Right ventricle myocardium inferior (tissue), 1 donor: Measurements from ENCODE around the gene MAP1B. TPM values are rescaled to one million over a fixed set of nuclear protein-coding genes. Genes with fewer than 3 reads are reported as not detected.
A peak's percentile ranks its signal among the peaks of the same experiment; 100 is the strongest.
"Not testable (repeated sequence)": the region's sequence is repeated elsewhere in the genome, so short reads cannot be mapped to it uniquely, and the experiment has no call there.

Source experiments
- ATAC-seq: fragments of 200-7000 bp; cut with Tn5 transposase; one replicate; pipeline ENCODE4 v1.9.1; 2020; ENCODE audit warnings: mild to moderate bottlenecking, moderate library complexity
- DNase-seq: peaks from one replicate; pipeline ENCODE4 v3.0.0; 2021; ENCODE audit errors: missing footprints
- intact Hi-C: fragments of 100-400 bp; cut with DNase I; formaldehyde crosslinking; loops from one replicate; pipeline ENCODE4 v1.11.0; 2022
- long read RNA-seq: library from polyadenylated mRNA; unstranded; transcript quantifications from one replicate; pipeline ENCODE4 v2.0.0, GENCODE V29; 2021
- total RNA-seq: library from RNA; stranded (reverse); fragmentation: NEBNext Ultra II Directional; extraction: Animal tissue kit (Norgen Biotek cat#: 25700); gene quantifications from one replicate; pipeline ENCODE4 v1.2.1, GENCODE V29; 2021
- donor health status: DM: no; HTN: yes; CAD: no; lungs with severe emphysema.

MAP1B gene
- 59.9 TPM for total RNA-seq
- long read RNA-seq, partial matches to known transcripts, result 9 of 10 reads
- long read RNA-seq, other reads (novel, unspliced or antisense), result 1 of 10 reads

DNA sequence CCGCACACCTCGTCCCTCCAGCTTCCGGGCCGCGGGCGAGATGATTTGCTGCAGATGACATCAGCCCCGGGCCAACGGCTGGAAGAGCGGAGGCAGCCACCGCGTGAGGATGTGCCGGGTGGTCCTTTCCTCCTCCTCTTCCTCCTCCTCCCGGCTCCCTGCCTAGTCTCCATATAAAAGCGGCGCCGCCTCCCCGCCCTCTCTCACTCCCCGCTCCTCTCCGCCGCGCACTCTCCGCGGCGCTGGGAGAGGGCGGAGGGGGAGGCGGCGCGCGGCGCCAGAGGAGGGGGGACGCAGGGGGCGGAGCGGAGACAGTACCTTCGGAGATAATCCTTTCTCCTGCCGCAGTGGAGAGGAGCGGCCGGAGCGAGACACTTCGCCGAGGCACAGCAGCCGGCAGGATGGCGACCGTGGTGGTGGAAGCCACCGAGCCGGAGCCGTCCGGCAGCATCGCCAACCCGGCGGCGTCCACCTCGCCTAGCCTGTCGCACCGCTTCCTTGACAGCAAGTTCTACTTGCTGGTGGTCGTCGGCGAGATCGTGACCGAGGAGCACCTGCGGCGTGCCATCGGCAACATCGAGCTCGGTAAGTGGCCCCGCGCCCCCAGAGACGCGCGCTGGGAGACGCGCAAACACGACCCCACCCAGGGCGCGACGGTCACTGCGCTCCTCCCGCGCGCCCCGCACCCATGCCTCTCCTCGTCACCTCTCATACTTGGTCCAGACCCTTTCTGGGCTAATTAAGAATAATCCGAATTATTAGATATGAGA lies at the start of gene MAP1B:
Gene MAP1B, plus strand, starts transcription at position 345 of the 770 bp plus-strand sequence. Its CDS starts 57 bp downstream, at position 402.
- DNase-seq (peak; percentile 78), ATAC-seq (peak; percentile 75)
- intact Hi-C loops, result loop anchor here (5.0 kb wide), 3 partner anchors 135 to 325 kb away; no protein-coding TSS in a partner anchor

DNA sequence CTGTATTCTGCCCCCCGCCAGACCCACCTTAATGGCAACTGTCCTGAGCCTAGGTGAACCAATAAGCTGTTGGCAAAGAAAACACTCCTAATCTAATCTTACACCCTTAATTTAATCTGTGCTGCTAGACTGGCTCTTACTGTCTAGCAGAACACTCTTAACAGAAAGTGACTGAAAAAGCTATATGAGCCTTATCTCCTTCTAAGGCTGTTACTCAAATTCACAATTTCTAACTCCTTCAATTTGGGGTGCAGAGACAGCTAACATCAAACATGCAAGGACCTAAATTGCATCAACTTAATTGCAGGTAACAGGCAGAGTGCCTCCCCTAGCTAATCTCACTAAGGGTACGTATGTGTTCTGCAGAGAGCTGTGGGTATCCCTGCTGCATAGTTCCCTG lies 49.5 kb upstream of the MAP1B start:
- DNase-seq (no peak), ATAC-seq (no peak)
- intact Hi-C loops, result no loop called here

DNA sequence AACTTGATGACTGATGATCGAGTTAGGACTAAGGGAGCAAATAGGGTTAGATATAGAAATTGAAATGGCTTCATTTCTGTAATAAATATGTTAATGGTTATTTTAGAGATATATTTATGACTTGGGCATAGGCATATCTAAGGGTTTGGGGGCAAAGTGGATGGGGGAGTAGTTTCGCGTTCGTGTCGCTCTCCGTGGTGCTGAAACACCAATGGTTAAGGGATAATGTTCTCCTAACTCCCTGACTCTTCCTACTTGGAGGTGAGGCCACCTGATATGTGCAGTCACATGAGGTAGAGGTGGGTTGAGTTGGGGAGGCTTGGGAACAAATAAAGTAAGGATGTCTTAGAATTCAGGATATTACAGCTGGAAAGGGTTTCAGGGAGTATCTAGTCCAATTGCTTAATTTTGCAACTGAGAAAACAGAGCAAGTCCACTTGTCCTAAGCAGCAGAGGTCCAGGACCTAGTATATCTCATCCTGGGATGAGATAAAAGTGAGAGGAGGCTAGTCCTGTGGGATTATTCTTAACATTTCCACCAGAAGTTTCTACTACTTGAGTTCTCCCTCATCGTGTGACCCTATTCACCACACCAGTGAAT lies 44.0 kb upstream of the MAP1B start:
- DNase-seq (no peak), ATAC-seq (no peak)
- intact Hi-C loops, result no loop called here

DNA sequence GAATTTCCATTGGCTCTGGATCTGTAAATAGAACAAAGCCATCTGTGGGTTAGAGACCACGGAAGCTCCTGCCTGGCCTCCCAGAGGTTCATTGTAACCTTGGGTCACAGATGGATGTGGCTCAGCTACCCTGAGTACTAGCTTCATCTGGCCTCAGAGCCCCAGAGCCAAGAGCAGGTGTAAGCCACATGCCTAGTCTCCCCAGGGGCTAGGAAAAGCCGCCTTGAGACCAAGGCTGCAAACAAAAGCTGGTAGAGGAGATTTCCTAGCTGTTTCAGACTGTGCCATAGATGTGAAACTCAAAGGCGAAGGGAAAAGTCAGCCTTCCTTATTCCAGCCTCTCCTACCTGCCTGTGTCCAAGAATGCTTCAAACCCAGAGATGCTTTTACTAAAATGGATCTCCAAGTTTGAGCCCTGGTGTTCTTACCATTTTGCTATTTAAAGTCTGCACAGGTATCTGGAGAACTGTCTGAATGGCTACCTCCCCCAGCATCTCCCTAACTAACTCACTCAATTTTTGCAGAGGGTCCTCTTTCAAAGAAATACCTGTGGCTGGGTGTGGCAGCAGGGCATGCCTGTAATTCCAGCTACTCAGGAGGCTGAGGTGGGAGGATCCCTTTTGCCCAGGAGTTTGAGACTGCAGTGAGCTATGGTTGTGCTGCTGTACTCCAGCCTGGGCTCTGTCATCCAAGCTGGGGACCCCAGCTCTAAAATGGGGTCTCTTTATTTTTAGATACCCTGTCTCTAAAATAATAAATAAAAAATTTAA lies 42.3 kb upstream of the MAP1B start:
- no peak for DNase-seq
- no peak for ATAC-seq
- intact Hi-C loops, result no loop called here

DNA sequence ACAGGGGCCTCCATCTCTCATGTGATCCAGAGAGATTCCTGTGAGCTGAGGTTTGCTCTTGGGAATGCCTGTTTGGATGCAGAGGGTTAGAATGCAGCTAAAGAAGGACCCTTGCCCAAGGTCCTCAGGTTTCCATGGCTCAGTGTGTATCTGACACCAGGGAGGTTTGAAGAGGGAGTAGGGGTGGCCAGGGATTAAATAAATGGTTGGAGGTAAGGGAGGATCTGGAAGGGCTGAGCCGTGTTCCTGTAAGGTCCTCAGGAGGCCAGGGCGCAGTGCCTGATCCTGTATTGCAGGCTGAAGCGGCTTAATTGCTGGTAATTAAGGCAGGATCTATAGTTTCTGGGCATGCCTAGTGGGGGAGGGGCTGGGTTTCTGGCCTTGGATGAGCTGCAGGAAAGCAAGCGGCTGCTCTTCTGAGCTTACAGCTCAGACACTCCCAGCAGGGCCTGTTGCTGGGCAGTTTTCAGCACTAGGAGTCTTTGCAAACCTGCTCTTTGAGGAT lies 41.5 kb upstream of the MAP1B start:
- ATAC-seq (no peak), DNase-seq (no peak)
- intact Hi-C loops, result no loop called here

DNA sequence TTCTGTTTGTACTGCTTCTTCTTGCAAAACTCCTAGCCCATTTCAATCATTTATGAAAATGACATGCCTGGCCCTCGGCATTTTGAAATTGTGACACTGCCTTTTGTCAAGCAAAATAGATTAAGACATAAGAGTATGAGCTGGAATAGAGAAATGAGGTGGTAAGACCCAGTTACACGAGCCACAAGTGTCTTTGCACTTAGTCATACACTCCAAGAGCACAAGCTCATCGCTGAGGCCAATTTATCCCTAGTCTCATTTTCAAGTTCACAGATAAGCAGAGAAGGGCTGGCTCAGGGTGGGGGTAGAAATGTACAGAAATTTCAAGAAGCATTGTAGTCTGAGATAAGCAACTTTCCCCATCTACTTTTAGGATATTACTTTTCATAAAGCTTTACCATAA lies 40.6 kb upstream of the MAP1B start:
- DNase-seq (no peak), ATAC-seq (no peak)
- intact Hi-C loops, result no loop called here

DNA sequence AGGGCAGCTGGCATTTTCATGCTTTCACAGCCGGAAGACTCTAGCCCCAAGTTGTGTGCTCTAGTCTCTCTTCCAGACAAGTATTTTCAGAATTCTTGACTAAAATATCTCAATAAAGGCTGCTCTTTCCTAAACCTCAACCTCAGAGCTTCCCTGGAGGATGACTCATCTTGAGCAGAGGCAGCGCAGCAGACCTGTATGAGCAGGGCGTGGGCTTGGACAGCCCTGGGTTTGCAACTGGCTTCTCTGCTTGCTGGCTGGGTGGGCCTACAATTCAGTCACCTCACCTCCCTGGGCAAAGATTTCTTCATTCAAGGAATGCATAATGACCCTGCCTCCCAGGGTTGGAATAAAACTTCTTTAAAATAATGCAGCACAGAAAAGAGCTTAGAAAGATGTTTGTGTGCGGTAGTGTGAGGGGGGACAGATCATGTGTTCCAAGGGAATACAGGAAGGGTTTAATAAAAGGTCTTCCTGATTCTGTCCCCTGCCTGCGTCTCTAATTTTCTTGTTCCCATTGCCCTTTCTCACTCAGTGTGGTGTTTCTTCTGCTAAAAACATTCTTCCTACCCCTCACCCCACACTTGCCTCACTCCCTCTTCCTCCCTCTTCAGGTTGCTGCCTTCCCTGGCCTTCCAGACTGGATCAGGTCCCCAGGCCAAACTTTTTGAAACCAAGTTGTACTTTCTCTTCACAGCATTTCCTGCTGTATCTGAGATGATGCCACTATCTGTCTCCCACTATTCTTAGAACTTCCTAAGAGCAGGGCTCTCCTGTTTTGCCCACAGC lies 39.4 kb upstream of the MAP1B start:
- ATAC-seq, result no peak
- intact Hi-C loops, result no loop called here

DNA sequence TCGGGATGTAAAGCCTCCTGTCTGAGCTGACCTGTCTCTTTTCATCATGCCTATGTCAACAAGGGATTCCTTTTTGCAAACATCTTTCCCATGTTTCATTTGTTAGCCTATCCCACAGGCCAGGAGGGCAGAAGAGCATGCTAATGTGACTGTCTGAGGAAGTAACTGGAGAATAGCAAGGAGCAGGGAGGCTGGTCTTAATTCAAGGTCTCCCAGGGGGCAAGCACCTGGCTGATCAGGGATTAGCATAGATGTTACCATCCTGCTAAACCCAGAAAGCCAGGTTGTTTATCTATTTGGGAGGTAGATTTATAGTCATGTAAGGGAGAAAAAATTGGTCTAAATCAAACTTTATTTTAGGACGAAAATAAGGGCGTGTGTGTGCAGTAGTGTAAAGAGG lies 36.7 kb upstream of the MAP1B start:
- DNase-seq (no peak), ATAC-seq (no peak)
- intact Hi-C loops, result no loop called here

More for the DNA sequence above, 39.4 kb upstream of the MAP1B start:
- DNase-seq, result no peak

DNA sequence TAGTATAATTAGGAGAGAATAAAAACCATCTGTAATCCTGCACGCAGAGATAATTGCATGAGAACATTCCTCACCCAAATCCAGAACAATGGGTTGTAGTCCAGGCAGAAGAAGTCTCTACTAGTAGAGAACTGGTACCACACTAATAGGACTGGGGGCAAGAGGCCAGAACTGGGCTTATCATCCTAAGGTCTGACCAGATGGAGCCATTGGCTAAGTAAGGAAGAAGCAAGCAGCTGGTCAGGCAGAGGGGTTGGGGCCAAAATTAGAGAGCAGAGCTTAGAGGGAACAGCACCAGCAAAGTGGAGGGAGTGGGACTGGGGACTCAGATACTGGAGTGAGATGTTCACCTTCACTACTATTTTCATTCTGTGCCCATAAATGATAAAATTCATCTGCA lies 35.4 kb upstream of the MAP1B start:
- no peak for ATAC-seq
- intact Hi-C loops, result no loop called here
- DNase-seq, result no peak

DNA sequence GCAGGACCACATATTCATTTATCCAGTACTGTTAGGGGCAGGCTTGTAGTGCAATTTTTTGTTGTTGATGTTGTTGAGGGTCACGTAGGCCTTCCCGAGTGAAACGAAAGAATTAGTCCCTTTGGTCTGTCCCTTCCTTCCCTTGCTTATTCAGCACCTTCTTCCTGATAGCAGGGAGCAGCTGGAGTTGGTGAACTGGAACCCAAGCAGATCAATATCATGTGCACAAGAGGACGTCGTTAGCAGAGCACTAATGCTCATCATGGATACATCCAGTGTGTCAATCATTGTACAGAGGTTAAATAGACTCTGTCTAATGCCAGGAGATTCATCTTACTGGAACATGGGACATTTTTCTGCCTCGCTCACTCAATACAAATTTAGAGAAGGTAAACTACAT lies 33.0 kb upstream of the MAP1B start:
- ATAC-seq, result no peak
- intact Hi-C loops, result no loop called here
- no peak for DNase-seq

DNA sequence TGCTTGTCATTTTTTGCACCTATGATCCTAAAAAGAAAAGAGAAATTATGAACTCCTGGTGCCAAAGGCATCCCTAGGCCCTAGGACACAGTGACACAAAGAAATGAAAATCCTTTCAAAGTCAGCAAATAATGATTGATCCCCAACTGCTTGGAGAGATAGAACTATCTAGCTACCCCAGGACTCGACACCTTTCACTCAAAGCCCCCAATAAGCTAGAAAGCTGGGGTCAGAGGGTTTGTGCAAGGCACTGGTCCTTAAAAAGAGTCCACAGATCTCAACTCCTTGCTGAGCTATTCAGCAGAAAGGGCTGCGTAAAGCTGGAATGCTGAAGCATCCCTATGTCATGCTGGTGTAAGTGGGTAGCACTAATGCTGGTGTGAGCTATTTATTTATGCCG lies 31.8 kb upstream of the MAP1B start:
- ATAC-seq (no peak), DNase-seq (no peak)
- intact Hi-C loops, result no loop called here

DNA sequence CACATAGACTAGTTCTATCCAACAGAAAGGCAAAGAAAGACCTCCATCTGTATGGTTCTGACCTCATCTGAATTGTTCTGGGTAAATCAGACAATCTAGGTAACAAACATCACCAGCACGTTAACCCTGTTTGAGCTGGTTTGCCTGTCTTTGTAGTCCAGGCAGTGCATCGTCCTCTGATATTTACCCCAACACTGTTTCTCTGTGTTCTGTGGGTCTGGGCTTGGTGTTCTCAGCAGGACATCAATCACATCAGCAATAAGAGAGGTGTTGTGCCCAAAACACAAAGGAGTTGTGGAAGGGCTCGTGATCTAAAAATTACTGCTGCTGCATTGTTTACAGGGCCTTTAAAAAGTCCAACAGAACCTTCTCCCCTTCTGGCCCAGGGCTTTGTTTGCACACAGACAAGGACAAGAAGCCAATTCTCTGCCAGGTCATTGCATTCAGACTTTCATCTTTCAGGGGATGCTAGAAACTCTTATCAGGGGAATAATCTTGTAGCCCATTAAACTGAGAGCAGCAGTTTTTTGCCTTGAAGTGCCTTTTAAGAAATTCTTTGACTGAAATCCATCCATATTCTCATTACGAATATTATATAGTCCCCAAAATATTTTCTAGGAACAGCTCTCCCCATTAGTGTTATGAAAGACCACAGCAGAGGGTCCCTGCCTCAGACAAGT lies 30.5 kb upstream of the MAP1B start:
- ATAC-seq (no peak), DNase-seq (no peak)
- intact Hi-C loops, result no loop called here

DNA sequence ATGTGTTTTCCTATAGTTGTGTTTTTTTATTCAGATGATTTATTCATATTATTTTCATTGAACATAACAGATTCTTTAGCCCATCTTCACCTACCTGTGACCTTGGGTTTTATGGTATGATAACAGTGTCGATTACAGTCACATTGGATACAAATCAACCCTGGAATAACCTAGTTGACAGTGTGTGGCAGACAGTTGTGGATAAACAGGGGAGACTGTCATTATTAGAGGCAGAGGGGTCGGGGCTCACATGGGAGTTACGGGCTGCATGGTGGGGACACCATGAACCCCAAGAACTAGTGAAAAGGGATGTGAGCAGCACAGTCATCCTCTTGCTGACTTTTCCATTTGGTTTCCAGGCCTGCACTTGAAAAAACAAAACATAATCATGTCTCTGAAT lies 29.9 kb upstream of the MAP1B start:
- no peak for DNase-seq
- intact Hi-C loops, result no loop called here
- no peak for ATAC-seq

DNA sequence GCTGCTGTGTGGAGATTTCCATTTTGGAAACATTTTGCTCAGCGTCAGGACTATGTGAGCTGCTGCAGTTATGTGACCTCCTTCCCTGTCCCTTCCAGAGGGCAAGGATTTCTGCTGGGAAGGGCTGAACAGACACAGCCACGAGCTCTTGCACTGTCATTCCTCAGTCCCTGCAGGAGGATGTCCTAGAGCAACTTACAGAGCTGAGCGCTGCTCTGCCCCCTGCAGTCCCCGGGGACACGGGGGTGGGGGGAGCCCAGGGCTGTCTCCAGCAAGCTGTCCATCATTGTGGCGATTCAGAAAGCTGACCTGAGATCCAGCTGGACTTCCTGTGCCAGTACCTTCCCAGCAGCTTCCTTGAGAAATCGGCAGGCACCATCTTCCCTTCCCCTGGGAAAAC lies 28.0 kb upstream of the MAP1B start:
- DNase-seq (no peak), ATAC-seq (peak; percentile 69)
- intact Hi-C loops, result no loop called here

DNA sequence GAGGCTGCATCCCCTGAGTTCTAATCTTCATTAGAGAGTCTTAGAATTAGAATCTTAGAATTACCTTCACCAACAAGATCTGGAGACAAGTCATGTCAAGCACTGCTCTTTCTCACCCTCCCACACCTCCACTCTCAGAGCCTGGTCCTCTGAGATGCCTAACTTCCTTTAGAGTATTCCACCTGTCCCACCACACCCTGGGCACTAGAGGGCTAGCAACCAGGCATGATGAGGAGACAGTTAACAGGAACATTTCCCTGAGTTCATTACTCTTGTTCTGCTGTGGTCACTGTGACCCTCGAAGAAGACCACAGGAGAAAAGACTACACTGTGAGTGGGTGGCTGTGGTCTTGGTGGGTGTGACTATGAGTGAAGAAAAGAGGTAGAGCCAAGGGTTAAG lies 25.2 kb upstream of the MAP1B start:
- ATAC-seq (no peak), DNase-seq (no peak)
- intact Hi-C loops, result no loop called here

DNA sequence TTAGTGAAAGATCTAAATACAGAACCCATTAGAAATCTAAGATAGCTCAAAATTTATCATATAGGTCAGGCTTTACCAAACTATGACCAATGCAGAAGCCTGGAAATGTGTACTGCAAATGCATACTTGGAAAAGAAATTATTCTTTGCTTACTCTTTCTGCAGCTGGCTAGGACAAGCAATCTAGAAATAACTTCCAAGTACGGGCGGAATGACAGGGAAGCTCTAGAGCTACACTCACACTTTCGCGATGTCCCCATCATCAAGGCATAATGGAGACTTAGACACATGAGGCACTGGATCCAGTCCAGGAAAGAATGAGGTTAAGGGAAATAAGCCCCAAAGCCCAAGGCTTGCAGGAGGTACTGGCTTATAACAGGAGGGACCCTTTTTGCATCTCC lies 22.4 kb upstream of the MAP1B start:
- intact Hi-C loops, result no loop called here

DNA sequence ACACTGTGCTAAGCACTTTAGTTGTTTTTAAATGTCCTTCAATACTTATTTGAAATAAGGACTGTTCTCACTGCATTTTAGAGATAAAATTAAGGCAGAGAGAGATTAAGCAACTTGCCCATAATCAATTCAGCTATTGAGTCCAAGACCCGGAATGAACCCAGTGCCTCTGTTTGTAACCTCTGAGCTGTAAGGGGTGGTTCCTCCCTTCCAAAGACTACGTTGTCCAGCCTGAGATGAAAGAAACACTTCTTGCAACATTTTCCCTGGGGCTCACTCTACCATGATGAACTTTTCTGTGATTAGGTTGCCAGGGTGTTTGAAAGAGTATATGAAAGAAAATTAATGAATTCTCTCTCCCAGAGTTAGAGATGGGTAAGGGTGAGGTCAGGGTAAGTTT lies 22.0 kb upstream of the MAP1B start:
- ATAC-seq, result peak; percentile 37
- intact Hi-C loops, result no loop called here
- DNase-seq, result no peak

More for the DNA sequence above, 22.4 kb upstream of the MAP1B start:
- DNase-seq (no peak), ATAC-seq (no peak)

DNA sequence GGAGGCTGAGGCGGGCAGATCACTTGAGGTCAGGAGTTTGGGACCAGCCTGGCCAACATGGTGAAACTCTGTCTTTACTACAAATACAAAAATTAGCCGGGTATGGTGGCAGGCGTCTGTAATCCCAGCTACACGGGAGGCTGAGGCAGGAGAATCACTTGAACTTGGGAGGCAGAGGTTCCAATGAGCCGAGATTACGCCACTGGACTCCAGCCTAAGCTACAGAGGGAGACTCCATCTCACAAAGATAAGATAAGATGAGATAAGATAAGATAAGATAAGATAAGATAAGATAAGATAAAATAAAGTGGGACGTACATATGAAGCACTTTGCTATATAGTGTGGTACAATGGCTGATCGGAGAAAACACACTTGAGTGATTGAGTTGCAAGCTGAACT lies 17.6 kb upstream of the MAP1B start:
- ATAC-seq, result not testable (repeated sequence)

More for the DNA sequence above, 17.6 kb upstream of the MAP1B start:
- intact Hi-C loops, DNase-seq: not testable (repeated sequence)
